HEK293 (cell line): ENCODE data around the gene OR5AU1.

ENCODE experiments used
- CTCF ChIA-PET: fragments of 350-600 bp; formaldehyde crosslinking; extraction: SDS; loops from one replicate; lab custom pipeline; 2021; ENCODE audit warnings: antibody characterized with exemption; lab: Yijun Ruan, JAX
- POLR2A ChIA-PET: fragments of 300-600 bp; formaldehyde crosslinking; extraction: SDS; loops from one replicate; lab custom pipeline; 2020; ENCODE audit warnings: antibody characterized with exemption, inconsistent platforms; lab: Yijun Ruan, JAX
- H3K27ac ChIP-seq: fragments of 200-500 bp; sonication (Bioruptor generic); 2 replicates; pipeline ENCODE4 v1.5.1; 2014; ENCODE audit warnings: low read depth, low read length, control low read depth, inconsistent platforms; ENCODE audit errors: extremely low read depth
- H3K36me3 ChIP-seq, 2 experiments: fragments of 200-500 bp in 1 of 2; sonication (Bioruptor generic) in 1 of 2; 1 replicate in 1 of 2; 2 replicates in 1 of 2; pipeline ENCODE4 v1.5.1; 2014 to 2017; ENCODE audit warnings: inconsistent platforms in 2 of 2, low read length in 2 of 2; ENCODE audit not compliant: control insufficient read depth in 2 of 2, insufficient read depth in 1 of 2
- H3K4me1 ChIP-seq: fragments of 200-500 bp; sonication (Bioruptor generic); 2 replicates; pipeline ENCODE4 v1.5.1; 2014; ENCODE audit warnings: mild to moderate bottlenecking, low read length, inconsistent platforms; ENCODE audit not compliant: control insufficient read depth, insufficient read depth
- H3K4me3 ChIP-seq: 2 replicates; pipeline ENCODE4 v1.5.1; 2011; ENCODE audit warnings: low read depth, mild to moderate bottlenecking, control low read depth, low read length, moderate library complexity
- H3K9me3 ChIP-seq: fragments of 200-500 bp; sonication (Bioruptor generic); 2 replicates; pipeline ENCODE4 v1.5.1; 2014; ENCODE audit warnings: low read depth, low read length, inconsistent platforms; ENCODE audit not compliant: control insufficient read depth, insufficient read depth
- ATF2 ChIP-seq: fragments of 450-650 bp; formaldehyde crosslinking; IDR thresholded peaks from 2 replicates; pipeline ENCODE4 v1.5.1; 2016; ENCODE audit warnings: missing biosample characterization, missing genetic modification characterization, low read depth
- BCL11B ChIP-seq: fragments of 450-650 bp; formaldehyde crosslinking; IDR thresholded peaks from 2 replicates; pipeline ENCODE4 v1.5.1; 2016; ENCODE audit warnings: low read depth, missing biosample characterization, missing genetic modification characterization
- HIC1 ChIP-seq: fragments of 450-650 bp; formaldehyde crosslinking; IDR thresholded peaks from 2 replicates; pipeline ENCODE4 v1.5.1; 2016; ENCODE audit warnings: missing biosample characterization, missing genetic modification characterization
- HOXA7 ChIP-seq: sonication (generic); formaldehyde crosslinking; IDR thresholded peaks from 2 replicates; pipeline ENCODE4 v1.8.1; 2022; ENCODE audit warnings: missing genetic modification reagents, borderline replicate concordance
- KLF10 ChIP-seq: fragments of 450-650 bp; IDR thresholded peaks from 2 replicates; pipeline ENCODE4 v1.5.1; 2018; ENCODE audit warnings: missing biosample characterization, mild to moderate bottlenecking, missing genetic modification characterization
- OSR2 ChIP-seq: fragments of 450-650 bp; formaldehyde crosslinking; IDR thresholded peaks from 2 replicates; pipeline ENCODE4 v1.5.1; 2016; ENCODE audit warnings: missing biosample characterization, missing genetic modification characterization
- ZBTB1 ChIP-seq: fragments of 450-650 bp; formaldehyde crosslinking; IDR thresholded peaks from 2 replicates; pipeline ENCODE4 v1.5.1; 2016; ENCODE audit warnings: missing biosample characterization, missing genetic modification characterization
- ZBTB17 ChIP-seq: fragments of 450-650 bp; formaldehyde crosslinking; IDR thresholded peaks from 2 replicates; pipeline ENCODE4 v1.5.1; 2016; ENCODE audit warnings: missing biosample characterization, missing genetic modification characterization
- ZBTB26 ChIP-seq: fragments of 450-650 bp; formaldehyde crosslinking; optimal IDR thresholded peaks from 2 replicates; pipeline ENCODE3; 2016; ENCODE audit warnings: missing biosample characterization, mild to moderate bottlenecking, missing genetic modification characterization
- ZFP3 ChIP-seq: fragments of 450-650 bp; formaldehyde crosslinking; IDR thresholded peaks from 2 replicates; pipeline ENCODE4 v1.5.1; 2016; ENCODE audit warnings: low read depth, missing biosample characterization, missing genetic modification characterization
- ZNF132 ChIP-seq: fragments of 450-650 bp; formaldehyde crosslinking; IDR thresholded peaks from 2 replicates; pipeline ENCODE4 v1.5.1; 2017; ENCODE audit warnings: missing biosample characterization, missing genetic modification characterization, borderline replicate concordance
- ZNF138 ChIP-seq: fragments of 450-650 bp; formaldehyde crosslinking; IDR thresholded peaks from 2 replicates; pipeline ENCODE4 v1.5.1; 2016; ENCODE audit warnings: missing biosample characterization, missing genetic modification characterization, borderline replicate concordance
- ZNF157 ChIP-seq: fragments of 450-650 bp; formaldehyde crosslinking; IDR thresholded peaks from 2 replicates; pipeline ENCODE4 v1.5.1; 2016; ENCODE audit warnings: missing biosample characterization, missing genetic modification characterization
- ZNF248 ChIP-seq: fragments of 450-650 bp; formaldehyde crosslinking; IDR thresholded peaks from 2 replicates; pipeline ENCODE4 v1.5.1; 2017; ENCODE audit warnings: missing biosample characterization, missing genetic modification characterization
- ZNF404 ChIP-seq: fragments of 450-650 bp; formaldehyde crosslinking; IDR thresholded peaks from 2 replicates; pipeline ENCODE4 v1.5.1; 2017; ENCODE audit warnings: missing biosample characterization, missing genetic modification characterization
- ZNF626 ChIP-seq: fragments of 450-650 bp; sonication (Bioruptor Pico); formaldehyde crosslinking; IDR thresholded peaks from 2 replicates; pipeline ENCODE4 v1.5.1; 2018; ENCODE audit warnings: missing biosample characterization, missing genetic modification characterization, inconsistent platforms
- ZNF776 ChIP-seq: fragments of 450-650 bp; formaldehyde crosslinking; IDR thresholded peaks from 2 replicates; pipeline ENCODE4 v1.5.0; 2017; ENCODE audit warnings: missing biosample characterization, missing genetic modification characterization, borderline replicate concordance

Gene OR5AU1

GRCh38 chr14:21112255-21112654 lies 43.6 kb downstream of the OR5AU1 start:
- POLR2A ChIA-PET = interaction anchor here (0.6 to 0.7 kb wide), 2 partner anchors 17 to 22 kb away, joined by 3 to 5 read pairs; no protein-coding TSS in a partner anchor
- H3K4me1 ChIP-seq = 0 out of 2 replicates have a peak, but pooled peaks cover 2% of the 10 kb centered on the region
- H3K27ac ChIP-seq = no peak overlapping the region
- no peak for TF ChIP-seq ZBTB26 (tag by site-specific recombination)
- no peak for TF ChIP-seq ZNF157 (tag by site-specific recombination)
- no peak for TF ChIP-seq ZFP3 (tag by site-specific recombination)
- no peak for TF ChIP-seq ZBTB17 (tag by site-specific recombination)
- TF ChIP-seq HOXA7 (CRISPR knock-in tag) = no peak
- no peak for TF ChIP-seq HIC1 (tag by site-specific recombination)
- no peak for TF ChIP-seq ZNF138 (tag by site-specific recombination)
- TF ChIP-seq ZNF626 (tag by site-specific recombination) = no peak
- no peak for TF ChIP-seq ZNF404 (tag by site-specific recombination)
- no peak for TF ChIP-seq ZNF776 (tag by site-specific recombination)
- no peak for TF ChIP-seq ZNF248 (tag by site-specific recombination)
- TF ChIP-seq BCL11B (tag by site-specific recombination) = no peak
- no peak for TF ChIP-seq ATF2 (tag by site-specific recombination)
- no peak for TF ChIP-seq ZBTB1 (tag by site-specific recombination)
- no peak for TF ChIP-seq KLF10 (tag by site-specific recombination)
- no peak for TF ChIP-seq OSR2 (tag by site-specific recombination)
- TF ChIP-seq, all 188 proteins: peak for 0
- CTCF ChIA-PET = interaction anchor here (0.8 to 1.1 kb wide), 2 partner anchors 8 to 70 kb away, joined by 3 read pairs; no protein-coding TSS in a partner anchor
- H3K36me3 ChIP-seq = no peaks in the 10 kb centered on the region
- H3K4me3 ChIP-seq = no peak overlapping the region
- H3K9me3 ChIP-seq = no peaks in the 10 kb centered on the region

GRCh38 chr14:21109377-21110138 lies 46.3 kb downstream of the OR5AU1 start:
- Histone ChIP-seq H3K4me3 (no peak overlapping the region), H3K9me3 (no peaks in the 10 kb centered on the region), H3K27ac (no peak overlapping the region), H3K36me3 (no peaks in the 10 kb centered on the region), H3K4me1 (peaks cover 10% of the 10 kb centered on the region)
- CTCF ChIA-PET = interaction anchor here (0.6 to 10.4 kb wide), 8 partner anchors 11 to 97 kb away, joined by 3 to 164 read pairs (median 6); partner anchors contain the start of gene RNASE13
- TF ChIP-seq OSR2 (tag by site-specific recombination) (no peak), ZNF132 (tag by site-specific recombination) (no peak), ZBTB17 (tag by site-specific recombination) (peak; percentile 55; the same call in 1 of the 2 replicates)
- POLR2A ChIA-PET = interaction anchor here (0.7 kb wide), 1 partner anchor 38 kb away, joined by 9 read pairs; no protein-coding TSS in a partner anchor
